K562 (cell line): Measurements from ENCODE around the gene FYB1. TPM values are rescaled to one million over a fixed set of nuclear protein-coding genes. Genes with fewer than 3 reads are reported as not detected.

ENCODE experiments used
- ARHGAP35 ChIP-seq: fragments of 450-650 bp; IDR thresholded peaks from 2 replicates; pipeline ENCODE4 v1.6.1; 2018; ENCODE audit not compliant: partially characterized antibody
- ARID1B ChIP-seq: fragments of 450-650 bp; IDR thresholded peaks from 2 replicates; pipeline ENCODE4 v1.6.1; 2016; ENCODE audit warnings: antibody characterized with exemption, mild to moderate bottlenecking, inconsistent platforms
- CHD7 ChIP-seq: fragments of 200-600 bp; sonication (generic); IDR thresholded peaks from one replicate; pipeline ENCODE4 v1.6.1; 2012; ENCODE audit warnings: mild to moderate bottlenecking, low read depth, low read length, inconsistent platforms
- DPF2 ChIP-seq: fragments of 450-650 bp; IDR thresholded peaks from 2 replicates; pipeline ENCODE4 v1.6.1; 2016
- JUN ChIP-seq, 2 experiments: sonication (generic) in 1 of 2; formaldehyde crosslinking in 1 of 2; IDR thresholded peaks; 2 replicates each; pipeline versions ENCODE4 v1.6.1 to v1.8.0; 2012 to 2022; ENCODE audit warnings: borderline replicate concordance in 2 of 2, mild to moderate bottlenecking in 2 of 2, improper control_type of control experiment in 1 of 2, low read depth in 1 of 2, low read length in 1 of 2, missing genetic modification reagents in 1 of 2
- PRDM10 ChIP-seq: fragments of 450-650 bp; IDR thresholded peaks from 2 replicates; pipeline ENCODE4 v1.6.1; 2018; ENCODE audit not compliant: partially characterized antibody
- RBFOX2 ChIP-seq: fragments of 200-400 bp; formaldehyde crosslinking; IDR thresholded peaks from 2 replicates; pipeline ENCODE4 v1.6.1; 2017; ENCODE audit warnings: low read depth, mild to moderate bottlenecking, low read length, moderate library complexity
- ZBTB11 ChIP-seq, 3 experiments: fragments of 200-800 bp in 1 of 3; fragments of 250-450 bp in 1 of 3; fragments of 450-650 bp in 1 of 3; sonication (Bioruptor Pico) in 1 of 3; sonication (Bioruptor generic) in 1 of 3; formaldehyde crosslinking in 1 of 3; IDR thresholded peaks; 2 replicates each; pipeline versions ENCODE4 v1.6.1 to v1.8.0; 2016 to 2022; ENCODE audit warnings: mild to moderate bottlenecking in 2 of 3, missing genetic modification characterization in 2 of 3, missing compliant biosample characterization in 1 of 3, moderate library complexity in 1 of 3
- ZNF384 ChIP-seq: IDR thresholded peaks from 2 replicates; pipeline ENCODE4 v1.6.1; 2012; ENCODE audit warnings: low read depth, low read length, improper control_type of control experiment
- polyA plus RNA-seq, 8 experiments: library from polyadenylated mRNA; depleted of rRNA in 4 of 8; stranded (reverse) in 5 of 8; unstranded in 3 of 8; fragments of >200 nt; fragmentation: Nextera tagmentation in 2 of 8; fragmentation: Illumina TruSeq in 1 of 8; extraction: Ambion mirVana in 2 of 8; extraction: Trizol in 1 of 8; gene quantifications; 2 replicates each; pipeline versions ENCODE4 v1.2.1 to v1.2.3, GENCODE V29; 2011 to 2014; ENCODE audit warnings: inconsistent platforms in 1 of 8, missing spikeins in 1 of 8
- total RNA-seq, 7 experiments: library from RNA; depleted of rRNA in 6 of 7; stranded (reverse); fragments of >200 nt in 6 of 7; fragmentation: Illumina TruSeq in 2 of 7; extraction: Trizol in 2 of 7; gene quantifications; 2 replicates each; pipeline versions ENCODE4 v1.2.1 to v1.2.3, GENCODE V29; 2011 to 2021; ENCODE audit warnings: low replicate concordance in 1 of 7

The FYB1 gene
- total and polyA plus RNA-seq, 9 of the 15 experiments (the other 6 are each of a cell fraction or from before 2014, with no cell fraction given) = 4.7 to 31.5 (median 9.7) TPM

GRCh38 chr5:39177631-39177964 lies 41.8 kb downstream of the FYB1 start (continued):
- TF ChIP-seq CHD7 (no peak), ZNF384 (no peak), ZBTB11 (CRISPR knock-in tag; IDR thresholded peaks at IDR 0.05) (no peak), ARHGAP35 (no peak), JUN (IDR thresholded peaks at IDR 0.05; ENCODE audit: borderline replicate concordance, low read depth, low read length) (no peak), JUN (CRISPR knock-in tag; IDR thresholded peaks at IDR 0.05; ENCODE audit: borderline replicate concordance) (no peak), DPF2 (peak; percentile 27; the same call in 1 of the 2 replicates), ARID1B (peak; percentile 71), RBFOX2 (no peak), PRDM10 (no peak)
